CD4-positive, alpha-beta T cell treated with Interleukin-4 for 4 hours (primary cell): ENCODE results near the gene GDF7.

Experiments
- DNase-seq: peaks from one replicate; pipeline ENCODE4 v3.0.0-alpha.2; 2020

Gene GDF7

GRCh38 chr2:20675701-20676352 is 8.9 kb downstream of the GDF7 start:
- no peak for DNase-seq

DNA sequence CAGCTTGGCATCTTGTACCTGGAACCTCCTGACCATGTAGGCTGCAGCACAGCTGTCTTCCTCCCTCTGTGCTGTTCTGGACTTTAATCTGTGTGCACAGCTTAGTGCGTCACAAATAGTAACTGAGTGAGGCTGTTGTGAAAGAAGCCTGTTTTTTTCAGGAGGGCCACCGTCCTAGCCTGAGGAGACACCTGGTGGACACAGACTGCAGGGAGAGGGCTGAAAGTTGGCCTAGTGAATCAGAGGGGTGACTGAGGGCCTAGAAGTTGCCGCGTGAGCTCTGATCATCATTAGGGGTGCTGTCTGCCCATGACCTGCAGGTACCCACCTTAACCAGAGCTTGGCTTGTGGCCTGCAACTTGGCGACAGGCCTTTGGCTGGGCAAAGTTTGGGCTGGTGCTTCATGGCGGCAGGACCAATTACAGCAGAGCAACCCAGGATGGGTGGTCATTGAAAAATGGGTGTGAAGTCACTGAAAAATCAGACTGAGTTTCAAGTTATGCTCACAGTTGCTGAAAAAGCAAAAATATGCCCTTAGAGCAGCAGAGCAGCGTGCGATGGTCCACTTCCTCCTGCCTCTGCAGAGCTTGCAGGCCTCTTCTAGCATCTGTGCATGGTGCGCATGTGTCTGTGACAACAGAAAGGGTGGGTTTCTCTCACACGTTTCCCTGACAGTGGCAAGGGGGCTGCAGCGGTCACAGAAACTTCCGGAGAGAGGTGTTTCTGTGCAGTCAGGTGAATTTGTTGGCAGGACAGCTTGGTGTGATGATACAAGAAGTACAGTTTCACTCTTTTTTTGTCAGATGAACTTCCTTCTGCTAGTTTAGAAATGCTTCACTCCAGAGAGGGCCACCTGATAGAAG is 9.6 kb downstream of the GDF7 start:
- DNase-seq, result no peak

DNA sequence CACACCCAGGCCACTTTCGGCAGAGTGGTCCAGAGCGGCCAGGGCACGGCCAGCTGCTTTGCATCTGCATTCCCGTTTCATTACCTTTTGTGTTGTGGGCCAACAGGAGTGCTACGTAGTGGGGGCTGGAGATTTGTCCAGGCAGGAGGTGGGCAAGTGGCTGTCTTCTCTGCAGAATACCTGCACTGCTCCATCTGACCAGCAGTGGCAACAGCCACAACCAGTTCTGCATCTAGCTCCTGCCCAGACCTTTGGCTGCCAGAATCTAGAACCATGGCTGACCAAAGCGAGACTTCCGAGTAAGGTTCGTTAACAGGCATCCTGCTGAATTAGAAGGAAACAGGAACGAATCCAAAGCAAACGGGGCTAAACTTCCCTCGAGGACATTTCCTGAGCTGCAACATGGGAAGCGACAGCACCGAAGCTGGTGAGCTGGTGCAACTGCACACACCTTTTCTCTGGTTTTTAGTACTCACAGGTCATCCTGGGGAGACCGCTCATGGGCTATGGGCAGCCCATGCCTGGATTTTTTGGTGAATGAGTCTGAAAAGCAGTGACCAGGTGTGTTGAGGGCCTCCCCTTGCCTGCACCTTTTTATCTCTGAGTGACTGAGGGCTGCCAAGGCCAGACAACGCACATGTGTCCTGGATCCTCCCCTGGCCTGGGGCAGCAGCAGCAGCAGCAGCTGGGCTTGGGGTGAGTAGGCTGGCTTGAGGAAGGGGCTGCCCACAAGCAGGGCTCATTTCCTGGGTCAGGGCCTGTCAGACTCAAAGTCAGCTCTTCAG is 10.5 kb downstream of the GDF7 start:
- no peak for DNase-seq

GRCh38 chr2:20678086-20678395 is 11.1 kb downstream of the GDF7 start:
- no peak for DNase-seq

DNA sequence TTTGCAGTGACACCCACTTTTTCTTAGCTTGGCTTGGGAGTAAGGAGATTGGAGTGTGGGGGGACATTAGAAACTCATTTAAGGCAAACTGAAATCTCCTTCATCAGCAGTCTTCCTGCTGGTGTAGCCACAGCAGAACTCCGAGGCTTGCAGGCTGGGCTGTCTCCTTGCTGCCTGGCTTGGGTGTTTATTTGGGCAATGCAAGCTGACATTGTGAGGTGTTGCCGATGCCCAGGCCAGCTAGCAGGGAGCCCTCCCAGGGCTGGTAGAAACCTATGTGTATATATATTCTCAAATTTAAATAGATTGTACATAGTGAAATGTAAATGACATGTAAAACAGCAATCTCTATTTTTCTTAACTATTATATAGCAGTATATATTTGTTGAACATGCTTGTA is 11.8 kb downstream of the GDF7 start:
- DNase-seq, result no peak

GRCh38 chr2:20680744-20681375 is 13.9 kb downstream of the GDF7 start:
- DNase-seq, result no peak

GRCh38 chr2:20682167-20682920 is 15.4 kb downstream of the GDF7 start:
- no peak for DNase-seq

GRCh38 chr2:20684581-20685063 is 17.7 kb downstream of the GDF7 start:
- no peak for DNase-seq

- no peak for DNase-seq
Measured at GRCh38 chr2:20687260-20687832, 20.4 kb downstream of the GDF7 start.

DNA sequence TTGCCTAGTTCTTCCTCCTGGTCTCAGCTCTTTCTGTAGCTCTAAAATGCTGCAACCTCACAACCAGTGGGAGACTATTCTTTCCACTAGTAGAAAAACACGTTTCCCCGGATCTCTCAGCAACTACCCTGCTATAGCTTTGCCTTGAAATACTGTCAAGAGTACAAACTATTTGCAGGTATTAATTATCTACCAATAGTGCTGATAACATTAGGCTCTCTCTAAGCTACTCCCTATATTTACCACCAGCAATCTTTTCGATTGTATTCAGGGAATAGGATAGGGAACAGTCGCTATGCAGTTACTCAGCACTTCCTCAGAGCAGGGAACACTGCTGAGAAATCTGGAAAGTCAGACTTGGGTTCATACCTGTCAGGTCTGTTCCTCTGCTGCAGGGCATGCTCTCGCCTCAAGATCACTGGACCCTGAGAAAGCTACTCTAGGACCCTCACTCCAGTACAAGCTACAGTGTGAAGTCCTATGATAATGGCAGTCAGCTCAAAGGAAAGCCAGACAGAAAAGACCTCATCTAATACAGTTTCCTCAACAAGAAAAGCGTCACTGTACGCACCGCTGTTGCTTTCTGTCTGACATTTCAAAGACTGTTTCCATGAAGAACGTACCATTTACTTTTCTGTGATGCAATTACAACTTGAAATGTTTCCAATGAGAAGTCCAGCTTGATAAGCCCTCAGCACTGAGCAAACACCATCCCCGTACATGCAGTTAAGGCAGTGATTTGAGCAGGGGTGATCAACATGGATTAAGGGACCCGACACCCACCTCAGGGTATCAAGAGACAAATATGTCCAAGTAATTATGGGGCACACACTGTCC is 22.7 kb downstream of the GDF7 start:
- DNase-seq, result no peak

- DNase-seq, result no peak
Measured at GRCh38 chr2:20691076-20691734, 24.3 kb downstream of the GDF7 start.

- DNase-seq, result no peak
Measured at GRCh38 chr2:20692081-20692480, 25.1 kb downstream of the GDF7 start.

DNA sequence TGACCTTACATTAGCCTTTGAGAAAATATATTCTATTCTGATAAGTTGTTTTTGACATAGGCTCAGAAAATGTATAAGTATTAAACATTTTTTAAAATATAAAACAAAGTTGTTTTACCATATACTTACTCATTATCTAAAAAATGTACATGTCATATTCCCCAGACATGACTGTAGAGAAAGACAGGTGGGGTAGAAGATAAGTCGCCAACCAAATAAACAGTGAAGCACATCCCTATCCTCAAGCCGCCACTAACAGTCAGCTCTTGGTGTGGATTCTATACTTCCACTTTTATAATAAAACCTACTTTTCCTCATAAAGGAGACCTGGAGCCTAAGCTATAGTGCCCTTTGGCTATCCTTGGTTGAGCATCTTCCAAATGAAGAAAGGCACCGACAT is 26.4 kb downstream of the GDF7 start:
- no peak for DNase-seq

DNA sequence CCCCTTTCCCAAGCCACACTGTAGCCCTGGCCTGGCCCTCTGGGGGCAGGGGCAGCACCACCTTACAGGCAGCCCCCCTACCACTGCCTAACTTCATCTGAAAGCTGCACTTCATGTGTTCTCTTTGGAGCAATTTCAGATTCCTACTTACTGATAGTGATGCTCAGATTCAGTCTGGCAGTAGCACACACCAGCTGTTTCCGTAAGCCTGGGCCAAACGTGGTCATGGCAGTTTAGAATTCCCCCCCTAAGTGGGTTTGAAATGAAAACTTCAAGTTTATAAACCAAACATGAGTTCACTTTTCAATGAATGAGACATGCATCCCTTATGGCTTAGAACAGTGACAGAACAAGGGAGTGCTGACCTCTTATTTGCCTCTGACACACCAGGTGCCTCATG is 29.4 kb downstream of the GDF7 start:
- DNase-seq, result no peak

DNA sequence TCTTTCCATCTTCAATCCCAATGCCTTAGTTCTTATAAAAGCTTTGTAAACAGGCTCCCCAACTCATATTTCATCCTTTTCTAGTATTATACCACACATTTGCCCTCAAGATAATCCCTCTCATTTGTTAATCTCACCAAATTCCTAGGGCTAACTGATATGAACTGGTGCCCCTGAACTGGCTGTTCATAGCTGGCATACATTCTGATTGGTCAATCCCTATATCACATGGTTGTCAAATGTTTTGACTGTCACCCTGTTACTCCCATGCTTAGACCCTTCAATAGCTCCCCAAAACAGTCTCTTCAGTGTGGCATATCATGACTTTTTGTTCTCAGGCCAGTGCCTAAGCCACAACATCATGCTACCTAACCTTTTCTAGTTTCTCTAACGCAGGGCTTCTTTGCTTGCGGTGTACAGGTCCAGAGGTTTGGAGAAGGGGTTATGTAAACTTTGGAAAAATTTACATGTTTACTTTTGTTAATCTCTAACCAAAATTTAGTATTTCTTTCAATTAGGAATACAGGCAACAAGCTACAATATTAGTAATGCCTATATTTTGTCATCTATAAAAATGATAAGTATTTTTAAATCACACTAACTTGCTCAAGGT is 30.5 kb downstream of the GDF7 start:
- DNase-seq, result no peak

DNA sequence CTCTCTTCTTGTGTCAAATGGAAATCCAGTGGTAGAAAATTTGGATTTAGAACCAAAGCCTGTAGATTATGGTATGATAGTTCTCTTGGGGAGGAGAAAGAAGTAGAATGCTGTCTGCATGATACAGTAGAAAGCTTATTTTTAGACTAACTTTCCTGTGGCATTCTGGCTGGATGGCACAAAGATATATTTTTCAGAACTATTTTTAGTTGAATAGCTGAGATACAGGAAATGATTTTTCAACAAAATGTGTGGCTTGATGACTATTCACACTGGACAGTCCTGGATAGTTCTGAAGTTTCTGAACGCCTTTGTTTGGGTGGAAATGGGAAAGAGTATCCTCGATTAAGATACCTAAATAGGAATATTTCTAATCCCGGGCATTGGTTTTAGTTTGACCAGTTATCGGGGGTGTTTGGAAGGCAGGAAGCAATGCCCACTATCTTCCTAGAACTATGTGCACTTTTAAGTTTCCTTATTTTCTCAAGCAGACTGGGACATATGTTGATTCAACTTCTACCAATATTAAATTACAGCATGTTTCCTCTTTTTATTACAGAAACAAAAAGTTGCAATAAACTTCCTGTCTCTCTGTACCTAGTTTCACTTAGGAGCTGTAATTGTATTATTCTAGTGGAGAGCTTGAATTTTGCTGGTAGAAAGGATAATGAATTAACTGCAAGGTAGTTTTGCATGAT is 32.1 kb downstream of the GDF7 start:
- DNase-seq, result no peak

DNA sequence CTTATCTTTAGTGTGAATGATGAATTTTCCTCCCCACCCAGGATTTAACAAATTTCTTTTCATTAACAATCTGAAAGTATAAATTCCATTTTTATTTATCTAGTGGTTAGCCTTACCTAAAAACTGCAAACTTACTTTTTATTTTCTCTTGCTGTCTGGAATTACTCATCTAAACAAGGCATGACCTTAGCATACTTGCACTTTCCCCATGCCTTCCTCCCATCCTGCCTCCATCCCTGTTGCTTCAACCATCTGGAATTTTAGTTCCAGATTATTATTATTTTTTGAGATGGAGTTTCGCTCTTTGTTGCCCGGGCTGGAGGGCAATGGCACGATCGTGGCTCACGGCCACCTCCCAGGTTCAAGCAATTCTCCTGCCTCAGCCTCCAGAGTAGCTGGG is 35.6 kb downstream of the GDF7 start:
- DNase-seq, result no peak

DNA sequence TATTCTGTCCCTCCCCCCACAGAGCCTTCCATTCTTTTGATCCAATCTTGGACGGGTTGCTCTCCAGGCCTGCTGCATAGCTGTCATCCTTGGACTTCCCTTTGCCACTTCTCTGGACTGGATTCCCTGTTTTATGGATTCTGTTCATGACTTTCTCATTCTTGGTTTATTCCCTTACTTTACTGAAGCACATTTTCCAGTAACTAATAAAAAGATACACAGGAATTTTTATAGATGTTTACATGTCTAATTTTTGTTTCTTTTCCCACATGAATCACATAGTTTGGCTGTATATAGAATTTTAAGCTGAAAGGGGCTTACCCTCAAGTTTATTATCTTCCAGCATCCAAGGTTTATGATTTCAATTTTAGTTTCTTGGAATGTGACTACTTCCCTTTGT is 37.9 kb downstream of the GDF7 start:
- DNase-seq, result no peak

DNA sequence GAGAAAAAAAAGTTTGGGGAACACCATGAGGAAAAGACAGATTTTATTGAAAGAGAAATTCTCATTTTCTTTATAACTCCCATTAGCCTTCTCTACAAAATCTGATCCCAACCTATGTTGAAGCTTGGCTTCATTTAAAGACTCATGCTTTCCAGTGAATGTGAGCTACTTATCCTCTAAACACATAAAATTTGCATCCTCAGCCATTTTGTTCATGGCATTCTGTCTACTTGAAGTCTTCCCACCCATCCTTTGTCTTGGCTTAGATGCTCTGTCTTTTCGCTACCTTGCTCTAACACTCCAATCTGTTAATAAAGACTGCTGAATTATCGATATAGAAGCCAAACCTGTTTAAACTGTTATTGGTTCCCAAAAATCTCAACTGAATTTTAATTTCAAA is 39.3 kb downstream of the GDF7 start:
- DNase-seq, result no peak

DNA sequence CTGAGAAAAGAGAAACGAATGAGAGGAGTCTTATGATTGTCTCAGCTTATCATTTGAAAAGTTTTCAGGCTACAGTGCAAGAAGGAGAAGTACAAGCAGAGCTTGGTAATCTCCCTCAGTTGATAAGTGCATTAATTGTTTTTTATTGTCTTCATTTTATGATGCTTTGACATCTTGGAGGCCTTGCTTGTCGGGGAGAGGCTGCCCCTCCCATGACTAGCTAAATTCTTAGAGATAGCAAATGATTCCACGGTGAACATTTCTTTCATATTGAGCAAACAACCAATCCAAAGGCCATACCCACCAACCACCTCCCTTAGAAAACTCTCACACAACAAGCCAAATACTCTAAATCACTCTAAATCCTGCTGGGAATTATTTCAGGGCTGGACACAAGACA is 39.8 kb downstream of the GDF7 start:
- DNase-seq, result no peak
